Astrocyte (in vitro differentiated cells and primary cell): ENCODE measurements around the gene PGM2L1.

ENCODE experiments used
- EZH2 ChIP-seq: IDR thresholded peaks from 2 replicates; pipeline ENCODE4 v1.6.1; 2012; ENCODE audit warnings: mild to moderate bottlenecking, low read length, inconsistent platforms; ENCODE audit not compliant: insufficient read depth
- TF ChIP-seq, protein P1 (sequence below): IDR thresholded peaks from 2 replicates; pipeline ENCODE4 v1.5.1; 2011; ENCODE audit warnings: low read depth, mild to moderate bottlenecking, inconsistent platforms, low read length, moderate library complexity; ENCODE audit not compliant: insufficient read depth

GRCh38 chr11:74409633-74410032, 11.4 kb upstream of the PGM2L1 start:
- TF ChIP-seq, protein P1, sequence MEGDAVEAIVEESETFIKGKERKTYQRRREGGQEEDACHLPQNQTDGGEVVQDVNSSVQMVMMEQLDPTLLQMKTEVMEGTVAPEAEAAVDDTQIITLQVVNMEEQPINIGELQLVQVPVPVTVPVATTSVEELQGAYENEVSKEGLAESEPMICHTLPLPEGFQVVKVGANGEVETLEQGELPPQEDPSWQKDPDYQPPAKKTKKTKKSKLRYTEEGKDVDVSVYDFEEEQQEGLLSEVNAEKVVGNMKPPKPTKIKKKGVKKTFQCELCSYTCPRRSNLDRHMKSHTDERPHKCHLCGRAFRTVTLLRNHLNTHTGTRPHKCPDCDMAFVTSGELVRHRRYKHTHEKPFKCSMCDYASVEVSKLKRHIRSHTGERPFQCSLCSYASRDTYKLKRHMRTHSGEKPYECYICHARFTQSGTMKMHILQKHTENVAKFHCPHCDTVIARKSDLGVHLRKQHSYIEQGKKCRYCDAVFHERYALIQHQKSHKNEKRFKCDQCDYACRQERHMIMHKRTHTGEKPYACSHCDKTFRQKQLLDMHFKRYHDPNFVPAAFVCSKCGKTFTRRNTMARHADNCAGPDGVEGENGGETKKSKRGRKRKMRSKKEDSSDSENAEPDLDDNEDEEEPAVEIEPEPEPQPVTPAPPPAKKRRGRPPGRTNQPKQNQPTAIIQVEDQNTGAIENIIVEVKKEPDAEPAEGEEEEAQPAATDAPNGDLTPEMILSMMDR = no peak
- TF ChIP-seq EZH2 = no peak
